GM12878 (cell line): ENCODE data around the gene RALGDS. TPM values are rescaled to one million over a fixed set of nuclear protein-coding genes. Genes with fewer than 3 reads are reported as not detected.
A peak's percentile ranks its signal among the peaks of the same experiment; 100 is the strongest.

ENCODE experiments used
- ATAC-seq: fragments of 200-7000 bp; cut with Tn5 transposase; 3 replicates; pipeline ENCODE4 v1.9.1; 2020; ENCODE audit warnings: mild to moderate bottlenecking, moderate library complexity
- BruUV-seq: library from RNA; stranded (reverse); fragments of 400-500 nt; replicated peaks from 2 replicates; lab custom pipeline; 2021; lab: Mats Ljungman, UMichigan
- CTCF ChIA-PET: fragments of 300-600 bp; sonication (Branson Sonifier 250); formaldehyde crosslinking; extraction: SDS; loops from one replicate; lab custom pipeline; 2021; ENCODE audit warnings: inconsistent platforms; lab: Yijun Ruan, JAX
- POLR2A ChIA-PET: fragments of 350-600 bp; formaldehyde crosslinking; extraction: SDS; loops from one replicate; lab custom pipeline; 2021; ENCODE audit warnings: inconsistent platforms; lab: Charles Lee
- RAD21 ChIA-PET: fragments of 300-600 bp; sonication (Branson Sonifier 250); formaldehyde crosslinking; loops from one replicate; lab custom pipeline; 2023; ENCODE audit warnings: antibody characterized with exemption; ENCODE audit not compliant: unreplicated experiment; lab: Charles Lee
- SMC1A ChIA-PET: fragments of 300-600 bp; sonication (Branson Sonifier 250); formaldehyde crosslinking; loops from one replicate; lab custom pipeline; 2023; ENCODE audit not compliant: unreplicated experiment, uncharacterized antibody; lab: Charles Lee
- DNase-seq: peaks from one replicate; pipeline ENCODE4 v3.0.0-alpha.2; 2011; ENCODE audit warnings: low read depth, low spot score
- FAIRE-seq: peaks from 3 replicates; lab custom pipeline; 2011; peaks lifted over from hg19 to GRCh38; lab: Jason Lieb, UNC
- H2AFZ ChIP-seq: 2 replicates; pipeline ENCODE4 v1.6.0; 2011; ENCODE audit warnings: low read depth, low read length, control low read depth; ENCODE audit not compliant: control insufficient read depth
- H3K27ac ChIP-seq: 2 replicates; pipeline ENCODE4 v1.5.1; 2011; ENCODE audit warnings: control low read depth; ENCODE audit not compliant: control insufficient read depth, insufficient read depth
- H3K27me3 ChIP-seq, 2 experiments: replicated peaks in 1 of 2; 2 replicates each; pipeline versions ENCODE4 v1.6.0 to v1.6.1; 2011; ENCODE audit warnings: low read length in 1 of 2; ENCODE audit not compliant: control insufficient read depth in 2 of 2, insufficient read depth in 2 of 2
- H3K36me3 ChIP-seq, 2 experiments: 2 replicates each; pipeline ENCODE4 v1.5.1; 2011; ENCODE audit warnings: low read length in 1 of 2; ENCODE audit not compliant: control insufficient read depth in 2 of 2, insufficient read depth in 2 of 2
- H3K4me1 ChIP-seq: 2 replicates; pipeline ENCODE4 v1.6.1; 2011; ENCODE audit warnings: mild to moderate bottlenecking, low read length, moderate library complexity, mixed read lengths; ENCODE audit not compliant: control insufficient read depth, insufficient read depth
- H3K4me2 ChIP-seq: 2 replicates; pipeline ENCODE4 v1.6.0; 2011; ENCODE audit warnings: control low read depth; ENCODE audit not compliant: control insufficient read depth, insufficient read depth
- H3K4me3 ChIP-seq: fragments of 200-600 bp; sonication (generic); 2 replicates; pipeline ENCODE4 v1.5.1; 2016
- H3K79me2 ChIP-seq: 2 replicates; pipeline ENCODE4 v1.6.0; 2011; ENCODE audit warnings: low read length; ENCODE audit not compliant: control insufficient read depth, insufficient read depth
- H3K9ac ChIP-seq: 2 replicates; pipeline ENCODE4 v1.8.0; 2011; ENCODE audit warnings: low read length, control low read depth, mixed read lengths; ENCODE audit not compliant: control insufficient read depth, insufficient read depth
- H3K9me3 ChIP-seq: replicated peaks from 3 replicates; pipeline ENCODE4 v1.5.1; 2011; ENCODE audit warnings: mild to moderate bottlenecking, low read length; ENCODE audit not compliant: control insufficient read depth, insufficient read depth
- H4K20me1 ChIP-seq: 2 replicates; pipeline ENCODE4 v1.6.0; 2011; ENCODE audit not compliant: control insufficient read depth, insufficient read depth
- CEBPB ChIP-seq, 2 experiments: fragments of 150-350 bp in 1 of 2; IDR thresholded peaks; 2 replicates each; pipeline ENCODE4 v1.6.1; 2012 to 2014; ENCODE audit warnings: low read depth in 2 of 2, low read length in 2 of 2, borderline replicate concordance in 1 of 2, inconsistent platforms in 1 of 2
- CREB1 ChIP-seq: IDR thresholded peaks from 2 replicates; pipeline ENCODE4 v1.6.1; 2012; ENCODE audit warnings: low read depth, mild to moderate bottlenecking, inconsistent platforms
- EP300 ChIP-seq, 2 experiments: fragments of 150-350 bp in 1 of 2; IDR thresholded peaks; 2 replicates each; pipeline ENCODE4 v1.6.1; 2011 to 2012; ENCODE audit warnings: low read depth in 2 of 2, low read length in 2 of 2, borderline replicate concordance in 1 of 2, improper control_type of control experiment in 1 of 2, inconsistent platforms in 1 of 2; ENCODE audit not compliant: control insufficient read depth in 1 of 2
- FOS ChIP-seq: IDR thresholded peaks from 3 replicates; pipeline ENCODE4 v1.6.1; 2011; ENCODE audit warnings: borderline replicate concordance; ENCODE audit not compliant: insufficient read length; ENCODE audit errors: extremely low read depth
- HDGF ChIP-seq: fragments of 450-650 bp; IDR thresholded peaks from 2 replicates; pipeline ENCODE4 v1.6.1; 2016; ENCODE audit warnings: antibody characterized with exemption
- HSF1 ChIP-seq: fragments of 150-350 bp; IDR thresholded peaks from 2 replicates; pipeline ENCODE4 v1.6.1; 2014; ENCODE audit warnings: mild to moderate bottlenecking, low read depth, low read length
- MLLT1 ChIP-seq: fragments of 450-650 bp; IDR thresholded peaks from 2 replicates; pipeline ENCODE4 v1.6.1; 2016; ENCODE audit warnings: mild to moderate bottlenecking
- PKNOX1 ChIP-seq: fragments of 450-650 bp; IDR thresholded peaks from 2 replicates; pipeline ENCODE4 v1.6.1; 2016; ENCODE audit warnings: mild to moderate bottlenecking
- POLR2A ChIP-seq: IDR thresholded peaks from 2 replicates; pipeline ENCODE4 v1.6.1; 2011; ENCODE audit warnings: low read depth, mild to moderate bottlenecking, low read length
- RUNX3 ChIP-seq: IDR thresholded peaks from 2 replicates; pipeline ENCODE4 v1.6.1; 2012; ENCODE audit warnings: low read length, inconsistent platforms
- TCF7 ChIP-seq: IDR thresholded peaks from 2 replicates; pipeline ENCODE4 v1.6.1; 2014; ENCODE audit warnings: antibody characterized with exemption, borderline replicate concordance
- ZNF384 ChIP-seq: IDR thresholded peaks from 2 replicates; pipeline ENCODE4 v1.6.1; 2012; ENCODE audit warnings: low read depth, mild to moderate bottlenecking, low read length, improper control_type of control experiment, borderline replicate concordance
- ZSCAN29 ChIP-seq: fragments of 450-650 bp; IDR thresholded peaks from 2 replicates; pipeline ENCODE4 v1.6.1; 2017; ENCODE audit warnings: mild to moderate bottlenecking, moderate library complexity
- WGBS: methylation state at CpG from one replicate; pipeline ENCODE4 v1.1.6; 2016; ENCODE audit warnings: low lambda C conversion rate; ENCODE audit not compliant: insufficient replicate concordance, insufficient coverage; ENCODE audit errors: missing lambda C conversion rate; 5-methylcytosine and 5-hydroxymethylcytosine counted together
- in situ Hi-C: fragments of 300-500 bp; cut with MboI; formaldehyde crosslinking; loops from 9 replicates; pipeline ENCODE4 v1.14.3; 2018; ENCODE audit warnings: mixed read lengths
- intact Hi-C: fragments of 100-400 bp; cut with micrococcal nuclease; formaldehyde crosslinking; loops from one replicate; pipeline ENCODE4 v1.14.2; 2022; ENCODE audit not compliant: unreplicated experiment
- polyA plus RNA-seq, 11 experiments: library from polyadenylated mRNA; depleted of rRNA in 4 of 11; unstranded in 6 of 11; stranded (reverse) in 5 of 11; fragments of >200 nt; fragmentation: Nextera tagmentation in 4 of 11; fragmentation: Illumina TruSeq in 1 of 11; extraction: Ambion mirVana in 4 of 11; extraction: Trizol in 1 of 11; gene quantifications; 1 replicate in 1 of 11; 2 replicates in 10 of 11; pipeline versions ENCODE4 v1.2.1 to v1.2.3, GENCODE V29; 2011 to 2016; ENCODE audit warnings: inconsistent platforms in 2 of 11, missing spikeins in 2 of 11, low read depth in 1 of 11
- total RNA-seq, 4 experiments: library from RNA; depleted of rRNA in 3 of 4; stranded (reverse); fragments of >200 nt in 3 of 4; fragmentation: Illumina TruSeq in 1 of 4; extraction: Trizol in 1 of 4; gene quantifications; 2 replicates each; pipeline versions ENCODE4 v1.2.1 to v1.2.3, GENCODE V29; 2013 to 2021

RALGDS gene
- total and polyA plus RNA-seq, 10 of the 15 experiments (the other 5 are each of a cell fraction or from before 2014, with no cell fraction given) = 1.3 to 48.6 (median 21.2) TPM

- H3K9me3 ChIP-seq = no peaks in the 10 kb centered on the region
- intact Hi-C loops (no loop called here), in situ Hi-C loops (no loop called here)
- no peak overlapping the region for H2AFZ ChIP-seq
- H3K4me2 ChIP-seq = no peak overlapping the region
- SMC1A ChIA-PET = interaction anchor here (0.8 kb wide), 1 partner anchor 44 kb away, joined by 3 read pairs; no protein-coding TSS in a partner anchor
- no peaks in the 10 kb centered on the region for H3K27me3 ChIP-seq
- no peaks in the 10 kb centered on the region for H4K20me1 ChIP-seq
- DNase-seq = peak; percentile 13
- POLR2A ChIA-PET = no interaction called here
- WGBS = 51% methylated on average over 12 of the region's 12 CpGs
- peak; percentile 78 for FAIRE-seq
- H3K79me2 ChIP-seq = no peaks in the 10 kb centered on the region
- ATAC-seq = peak; percentile 64
- peak overlapping the region; percentile 34 for H3K27ac ChIP-seq
- H3K4me1 ChIP-seq = peaks cover 27% of the 10 kb centered on the region
- no peak overlapping the region for H3K4me3 ChIP-seq
- TF ChIP-seq EP300 (IDR thresholded peaks at IDR 0.05; ENCODE audit: borderline replicate concordance in 1 of 2, control insufficient read depth in 1 of 2, low read depth in 2 of 2, low read length in 2 of 2) = peak in 1 of 2 experiments; percentile 15; a peak in 1 of 4 replicates
- no peak for TF ChIP-seq FOS
- TF ChIP-seq CREB1 = no peak
- TF ChIP-seq ZSCAN29 = no peak
- TF ChIP-seq HSF1 = no peak
- peak; percentile 34; the same call in 1 of the 2 replicates for TF ChIP-seq MLLT1
- peak; percentile 29; the same call in 1 of the 2 replicates for TF ChIP-seq ZNF384
- TF ChIP-seq PKNOX1 = 0 out of 2 replicates have a peak, but pooled peaks have one; percentile 30
- TF ChIP-seq TCF7 = no peak
- peak; percentile 28; the same call in 1 of the 2 replicates for TF ChIP-seq POLR2A
- peak; percentile 90 for TF ChIP-seq RUNX3
- no peak for TF ChIP-seq HDGF
- TF ChIP-seq CEBPB (IDR thresholded peaks at IDR 0.05; ENCODE audit: borderline replicate concordance in 1 of 2, low read depth in 2 of 2, low read length in 2 of 2) = peak in 1 of 2 experiments; percentile 19; a peak in 1 of 4 replicates
- peaks cover 5 to 19% of the 10 kb centered on the region in 2 experiments; a peak in 3 of 4 replicates for H3K36me3 ChIP-seq
- no peak overlapping the region for H3K9ac ChIP-seq
- RAD21 ChIA-PET = interaction anchor here (1.4 kb wide), 1 partner anchor 86 kb away, joined by 4 read pairs; no protein-coding TSS in a partner anchor
- CTCF ChIA-PET = interaction anchor here (1.8 kb wide), 1 partner anchor 89 kb away, joined by 6 read pairs; no protein-coding TSS in a partner anchor
- BruUV-seq = no TSS peak
These were observed 62.3 kb downstream of the RALGDS start for GRCh38 chr9:133058550-133059320.
